Measurements from ENCODE around the gene ATP1A4.

DNA sequence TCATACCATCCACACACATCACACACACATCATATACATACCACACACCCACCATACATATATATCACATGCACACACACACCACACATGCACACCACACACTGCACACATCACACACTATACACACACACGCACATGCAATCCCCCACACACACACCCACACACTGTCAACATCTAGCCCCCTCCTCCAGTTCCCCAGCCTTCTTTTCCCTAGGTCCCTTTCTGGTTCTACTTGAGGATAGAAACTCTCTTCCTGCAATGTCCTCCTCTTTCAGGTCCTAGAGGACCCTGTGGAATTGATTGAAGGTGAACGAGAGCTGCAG lies 43.3 kb downstream of the ATP1A4 start:
- TF ChIP-seq CTCF (IDR thresholded peaks at IDR 0.05; ENCODE audit: insufficient read depth, low read depth, low read length) (no peak), EZH2 (IDR thresholded peaks at IDR 0.05; ENCODE audit: insufficient read depth, low read length) (no peak)
